ENCODE measurements around the gene KCTD14. TPM values are rescaled to one million over a fixed set of nuclear protein-coding genes. Genes with fewer than 3 reads are reported as not detected.

KCTD14 gene
- total RNA-seq, 2 experiments from 2014 or later: not detected

- DNase-seq (ENCODE audit: low spot score): no peak
- Histone ChIP-seq H3K4me3 (ENCODE audit: low read depth, low read length, poor library complexity, severe bottlenecking) (no peak overlapping the region), H3K4me2 (ENCODE audit: low read length) (no peak overlapping the region), H3K4me1 (ENCODE audit: insufficient read depth, low read length, poor library complexity, severe bottlenecking) (no peaks in the 10 kb centered on the region), H3K36me3 (ENCODE audit: insufficient read depth, low read length) (peaks cover 23% of the 10 kb centered on the region), H2AFZ (ENCODE audit: low read length) (no peak overlapping the region), H3K27ac (ENCODE audit: low read depth, low read length, poor library complexity, severe bottlenecking) (no peak overlapping the region), H3K9me3 (ENCODE audit: low read length) (no peaks in the 10 kb centered on the region), H3K9me2 (ENCODE audit: insufficient read depth, low read length) (no peaks in the 10 kb centered on the region), H3K79me2 (ENCODE audit: insufficient read depth, low read depth, low read length) (no peaks in the 10 kb centered on the region), H4K20me1 (ENCODE audit: insufficient read depth, low read length) (no peaks in the 10 kb centered on the region)
- POLR2A ChIA-PET: no interaction called here
- intact Hi-C loops (cut with micrococcal nuclease; ENCODE audit: unreplicated experiment): no loop called here
- no TSS peak for BruUV-seq (replicated peaks)
- CTCF ChIA-PET (ENCODE audit: unreplicated experiment): no interaction called here
- TF ChIP-seq CTCF (conservative IDR thresholded peaks at IDR 0.05; ENCODE audit: low read length): no peak
- no peak for TF ChIP-seq EZH2phosphoT487 (IDR thresholded peaks at IDR 0.05; ENCODE audit: borderline replicate concordance, low read depth, low read length)
Observed at GRCh38 chr11:78067704-78068103, 44.6 kb upstream of the KCTD14 start.

DNA sequence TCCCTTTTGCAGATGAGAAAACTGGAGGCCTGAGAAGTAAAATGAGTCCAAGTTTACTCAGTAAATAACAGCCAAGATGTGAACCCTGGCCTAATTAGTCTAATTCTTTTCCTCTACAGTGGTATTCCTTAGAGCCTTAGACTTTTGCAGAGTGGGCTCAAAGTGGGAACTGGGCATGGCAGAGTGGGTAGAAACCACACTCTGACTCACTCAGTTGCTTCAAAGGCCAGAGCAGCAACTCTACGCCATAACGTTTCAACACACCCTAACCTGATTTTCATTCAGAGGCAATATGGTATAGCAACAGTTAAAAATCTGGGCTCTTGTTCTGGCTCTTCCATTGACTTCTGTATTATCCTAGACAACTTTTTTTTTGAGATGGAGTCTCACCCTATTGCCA lies 43.4 kb upstream of the KCTD14 start:
- H3K36me3 ChIP-seq (ENCODE audit: insufficient read depth, low read length): peaks cover 19% of the 10 kb centered on the region
- intact Hi-C loops (cut with micrococcal nuclease; ENCODE audit: unreplicated experiment): no loop called here
- H2AFZ ChIP-seq (ENCODE audit: low read length): no peak overlapping the region
- TF ChIP-seq CTCF (conservative IDR thresholded peaks at IDR 0.05; ENCODE audit: low read length) (no peak), EZH2phosphoT487 (IDR thresholded peaks at IDR 0.05; ENCODE audit: borderline replicate concordance, low read depth, low read length) (no peak)
- H3K9me2 ChIP-seq (ENCODE audit: insufficient read depth, low read length): no peaks in the 10 kb centered on the region
- ChIA-PET CTCF (ENCODE audit: unreplicated experiment) (interaction anchor here (0.6 kb wide), 1 partner anchor 948 kb away, joined by 3 read pairs; no protein-coding TSS in a partner anchor), POLR2A (interaction anchor here (0.7 kb wide), 1 partner anchor 304 kb away, joined by 3 read pairs; no protein-coding TSS in a partner anchor)
- no peaks in the 10 kb centered on the region for H3K4me1 ChIP-seq (ENCODE audit: insufficient read depth, low read length, poor library complexity, severe bottlenecking)
- no peaks in the 10 kb centered on the region for H4K20me1 ChIP-seq (ENCODE audit: insufficient read depth, low read length)
- H3K27ac ChIP-seq (ENCODE audit: low read depth, low read length, poor library complexity, severe bottlenecking): no peak overlapping the region
- BruUV-seq (replicated peaks): no TSS peak
- H3K4me2 ChIP-seq (ENCODE audit: low read length): no peak overlapping the region
- H3K79me2 ChIP-seq (ENCODE audit: insufficient read depth, low read depth, low read length): no peaks in the 10 kb centered on the region
- H3K9me3 ChIP-seq (ENCODE audit: low read length): no peaks in the 10 kb centered on the region
- H3K4me3 ChIP-seq (ENCODE audit: low read depth, low read length, poor library complexity, severe bottlenecking): no peak overlapping the region
- no peak for DNase-seq (ENCODE audit: low spot score)

DNA sequence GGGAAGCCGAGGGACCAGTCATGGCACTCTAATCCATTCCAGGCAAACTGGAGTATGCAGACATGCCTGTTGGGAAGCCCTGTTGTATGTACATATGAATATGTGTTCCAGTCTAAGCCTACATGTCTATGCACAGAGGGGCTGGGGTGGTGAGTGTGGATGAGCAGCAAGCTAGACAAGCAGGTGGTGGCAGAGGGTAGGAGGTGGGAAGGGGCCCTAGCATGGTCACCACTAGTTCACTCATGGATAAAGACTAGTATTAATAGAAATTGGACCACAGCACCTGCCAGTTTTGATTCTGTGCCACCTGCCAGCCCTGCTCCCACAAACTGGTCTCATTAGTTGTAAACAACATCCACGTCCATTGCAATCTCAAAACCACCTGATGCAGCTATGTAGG lies 42.1 kb upstream of the KCTD14 start:
- Histone ChIP-seq H3K4me2 (ENCODE audit: low read length) (no peak overlapping the region), H3K9me2 (ENCODE audit: insufficient read depth, low read length) (no peaks in the 10 kb centered on the region), H3K36me3 (ENCODE audit: insufficient read depth, low read length) (peaks cover 17% of the 10 kb centered on the region), H4K20me1 (ENCODE audit: insufficient read depth, low read length) (no peaks in the 10 kb centered on the region), H2AFZ (ENCODE audit: low read length) (no peak overlapping the region), H3K27ac (ENCODE audit: low read depth, low read length, poor library complexity, severe bottlenecking) (no peak overlapping the region), H3K9me3 (ENCODE audit: low read length) (no peaks in the 10 kb centered on the region), H3K4me3 (ENCODE audit: low read depth, low read length, poor library complexity, severe bottlenecking) (no peak overlapping the region), H3K4me1 (ENCODE audit: insufficient read depth, low read length, poor library complexity, severe bottlenecking) (no peaks in the 10 kb centered on the region), H3K79me2 (ENCODE audit: insufficient read depth, low read depth, low read length) (no peaks in the 10 kb centered on the region)
- no TSS peak for BruUV-seq (replicated peaks)
- CTCF ChIA-PET (ENCODE audit: unreplicated experiment): no interaction called here
- DNase-seq (ENCODE audit: low spot score): no peak
- POLR2A ChIA-PET: no interaction called here
- TF ChIP-seq CTCF (conservative IDR thresholded peaks at IDR 0.05; ENCODE audit: low read length) (no peak), EZH2phosphoT487 (IDR thresholded peaks at IDR 0.05; ENCODE audit: borderline replicate concordance, low read depth, low read length) (no peak)
- intact Hi-C loops (cut with micrococcal nuclease; ENCODE audit: unreplicated experiment): no loop called here

Data from OCI-LY7 (cell line).